GM12875 (cell line): ENCODE results near the gene RPTOR.

Experiments
- H3K4me3 ChIP-seq: one replicate; pipeline ENCODE4 v1.5.1; 2011; ENCODE audit warnings: low read depth, low read length, control low read depth
- CTCF ChIP-seq: IDR thresholded peaks from 2 replicates; pipeline ENCODE4 v1.5.1; 2011; ENCODE audit warnings: low read depth, mild to moderate bottlenecking, control low read depth, inconsistent platforms, low read length, moderate library complexity, borderline replicate concordance; ENCODE audit not compliant: insufficient read depth

The RPTOR gene

GRCh38 chr17:80516171-80516932 is 28.3 kb upstream of the RPTOR start:
- no peak overlapping the region for H3K4me3 ChIP-seq
- no peak for TF ChIP-seq CTCF

- H3K4me3 ChIP-seq, result no peak overlapping the region
- TF ChIP-seq CTCF, result no peak
Measured at GRCh38 chr17:80517641-80518040, 27.0 kb upstream of the RPTOR start.

- TF ChIP-seq CTCF, result no peak
Measured at GRCh38 chr17:80518392-80518791, 26.2 kb upstream of the RPTOR start.

GRCh38 chr17:80519091-80519781 is 25.4 kb upstream of the RPTOR start:
- no peak for TF ChIP-seq CTCF
- no peak overlapping the region for H3K4me3 ChIP-seq

More at GRCh38 chr17:80518392-80518791, 26.2 kb upstream of the RPTOR start:
- H3K4me3 ChIP-seq, result no peak overlapping the region

GRCh38 chr17:80520810-80521455 is 23.7 kb upstream of the RPTOR start:
- TF ChIP-seq CTCF, result no peak
- no peak overlapping the region for H3K4me3 ChIP-seq

GRCh38 chr17:80523054-80523744 is 21.4 kb upstream of the RPTOR start:
- TF ChIP-seq CTCF, result no peak
- no peak overlapping the region for H3K4me3 ChIP-seq
